ENCODE results near the gene TNN.
"Not testable (repeated sequence)": the region's sequence is repeated elsewhere in the genome, so short reads cannot be mapped to it uniquely, and the experiment has no call there.

The TNN gene

GRCh38 chr1:175067362-175068106 is at the start of gene TNN:
TNN (plus strand) TSS chr1:175067833; CDS start chr1:175077419, 9,586 bp downstream.
- no peak for DNase-seq

- no peak for DNase-seq
Measured at GRCh38 chr1:175019524-175019923, 48.1 kb upstream of the TNN start.

GRCh38 chr1:175023043-175023921 is 44.4 kb upstream of the TNN start, which contains the start of gene MRPS14:
MRPS14 (minus strand) TSS chr1:175023425; CDS start chr1:175023408, 17 bp downstream.
- peak; percentile 98 to 99 for DNase-seq

GRCh38 chr1:175023922-175024242 is 43.8 kb upstream of the TNN start:
- not testable (repeated sequence) for DNase-seq

GRCh38 chr1:175024773-175025172 is 42.9 kb upstream of the TNN start:
- DNase-seq: no peak

GRCh38 chr1:175033953-175034352 is 33.7 kb upstream of the TNN start:
- DNase-seq: no peak

GRCh38 chr1:175034775-175035174 is 32.9 kb upstream of the TNN start:
- DNase-seq: no peak

- DNase-seq: no peak
Measured at GRCh38 chr1:175035865-175036264, 31.8 kb upstream of the TNN start.

- DNase-seq: no peak
Measured at GRCh38 chr1:175036476-175036875, 31.2 kb upstream of the TNN start.

GRCh38 chr1:175037416-175037815 is 30.2 kb upstream of the TNN start:
- no peak for DNase-seq

GRCh38 chr1:175040324-175040879 is 27.2 kb upstream of the TNN start:
- no peak for DNase-seq

- no peak for DNase-seq
Measured at GRCh38 chr1:175042650-175043049, 25.0 kb upstream of the TNN start.

GRCh38 chr1:175043824-175044223 is 23.8 kb upstream of the TNN start:
- DNase-seq: no peak

GRCh38 chr1:175044591-175044990 is 23.0 kb upstream of the TNN start:
- DNase-seq: not testable (repeated sequence)

- no peak for DNase-seq
Measured at GRCh38 chr1:175045097-175045496, 22.5 kb upstream of the TNN start.

- DNase-seq: no peak
Measured at GRCh38 chr1:175045519-175045918, 22.1 kb upstream of the TNN start.

GRCh38 chr1:175050992-175051391 is 16.6 kb upstream of the TNN start:
- no peak for DNase-seq

- DNase-seq: no peak
Measured at GRCh38 chr1:175054736-175055135, 12.9 kb upstream of the TNN start.

GRCh38 chr1:175062339-175062738 is 5.3 kb upstream of the TNN start:
- DNase-seq: no peak

- no peak for DNase-seq
Measured at GRCh38 chr1:175062858-175063257, 4.8 kb upstream of the TNN start.

- DNase-seq: no peak
Measured at GRCh38 chr1:175070818-175071217, 3.2 kb downstream of the TNN start.

GRCh38 chr1:175071276-175071943 is 3.8 kb downstream of the TNN start:
- DNase-seq: no peak

All from CD4-positive, alpha-beta T cell treated with Interleukin-4 for 1 hour (primary cell).